SK-N-SH treated with all-trans-retinoic acid at 6 μM for 48 hours (cell line): ENCODE data around the gene AKR1B1.

Experiments
- ATAC-seq: fragments of 200-7000 bp; cut with Tn5 transposase; 3 replicates; pipeline ENCODE4 v1.9.1; 2020; ENCODE audit warnings: mild to moderate bottlenecking, moderate library complexity
- ARNTL ChIP-seq: fragments of 450-650 bp; formaldehyde crosslinking; IDR thresholded peaks from 2 replicates; pipeline ENCODE4 v1.5.0; 2020; ENCODE audit warnings: low read depth, mild to moderate bottlenecking, moderate library complexity, borderline replicate concordance
- BACH2 ChIP-seq: fragments of 250-450 bp; sonication (Bioruptor Pico); IDR thresholded peaks from 2 replicates; pipeline ENCODE4 v1.9.0; 2021; ENCODE audit warnings: mild to moderate bottlenecking, borderline replicate concordance
- CSDC2 ChIP-seq: fragments of 250-450 bp; sonication (Bioruptor Pico); IDR thresholded peaks from 2 replicates; pipeline ENCODE4 v1.5.0; 2020; ENCODE audit warnings: mild to moderate bottlenecking, moderate library complexity
- ESRRG ChIP-seq: fragments of 250-450 bp; sonication (Bioruptor Pico); IDR thresholded peaks from 2 replicates; pipeline ENCODE4 v1.6.1; 2021; ENCODE audit warnings: mild to moderate bottlenecking
- GLIS3 ChIP-seq: fragments of 250-450 bp; sonication (Bioruptor Pico); IDR thresholded peaks from 2 replicates; pipeline ENCODE4 v1.5.0; 2020; ENCODE audit warnings: mild to moderate bottlenecking, moderate library complexity
- ISL1 ChIP-seq: fragments of 250-450 bp; sonication (Bioruptor Pico); IDR thresholded peaks from 2 replicates; pipeline ENCODE4 v2.1.2; 2022; ENCODE audit warnings: mild to moderate bottlenecking, moderate library complexity
- OSR1 ChIP-seq: fragments of 250-450 bp; sonication (Bioruptor Pico); IDR thresholded peaks from 2 replicates; pipeline ENCODE4 v1.8.0; 2022; ENCODE audit warnings: moderate library complexity, mild to moderate bottlenecking, inconsistent platforms
- PPARA ChIP-seq: fragments of 250-450 bp; sonication (Bioruptor Pico); IDR thresholded peaks from 2 replicates; pipeline ENCODE4 v1.5.0; 2020; ENCODE audit warnings: mild to moderate bottlenecking, borderline replicate concordance
- RARB ChIP-seq: fragments of 250-450 bp; sonication (Bioruptor Pico); IDR thresholded peaks from 2 replicates; pipeline ENCODE4 v1.8.0; 2021; ENCODE audit warnings: mild to moderate bottlenecking, moderate library complexity
- SNAI2 ChIP-seq: fragments of 250-450 bp; sonication (Bioruptor Pico); IDR thresholded peaks from 2 replicates; pipeline ENCODE4 v1.5.0; 2020; ENCODE audit warnings: mild to moderate bottlenecking, moderate library complexity
- TCF4 ChIP-seq: fragments of 250-450 bp; sonication (Bioruptor Pico); IDR thresholded peaks from 2 replicates; pipeline ENCODE4 v1.8.0; 2021; ENCODE audit warnings: mild to moderate bottlenecking, moderate library complexity, borderline replicate concordance
- TOX ChIP-seq: fragments of 250-450 bp; sonication (Bioruptor Pico); IDR thresholded peaks from 2 replicates; pipeline ENCODE4 v1.8.0; 2021; ENCODE audit warnings: mild to moderate bottlenecking, moderate library complexity, borderline replicate concordance
- ZC3H10 ChIP-seq: fragments of 250-450 bp; sonication (Bioruptor Pico); IDR thresholded peaks from 2 replicates; pipeline ENCODE4 v1.5.1; 2021; ENCODE audit warnings: mild to moderate bottlenecking, moderate library complexity
- ZFP3 ChIP-seq: fragments of 250-450 bp; sonication (Bioruptor Pico); IDR thresholded peaks from 2 replicates; pipeline ENCODE4 v1.5.0; 2020; ENCODE audit warnings: mild to moderate bottlenecking, moderate library complexity
- ZFP30 ChIP-seq: fragments of 450-650 bp; formaldehyde crosslinking; IDR thresholded peaks from 2 replicates; pipeline ENCODE4 v1.5.0; 2022; ENCODE audit warnings: mild to moderate bottlenecking, moderate library complexity
- ZNF565 ChIP-seq: fragments of 450-650 bp; formaldehyde crosslinking; conservative IDR thresholded peaks from 2 replicates; pipeline ENCODE4 v1.5.0; 2020; ENCODE audit warnings: low read depth, mild to moderate bottlenecking, moderate library complexity
- ZNF70 ChIP-seq: fragments of 450-650 bp; formaldehyde crosslinking; IDR thresholded peaks from 2 replicates; pipeline ENCODE4 v1.5.0; 2020; ENCODE audit warnings: mild to moderate bottlenecking, moderate library complexity
- ZNF8 ChIP-seq: fragments of 450-650 bp; formaldehyde crosslinking; IDR thresholded peaks from 2 replicates; pipeline ENCODE4 v1.5.0; 2020; ENCODE audit warnings: mild to moderate bottlenecking, moderate library complexity
- TF ChIP-seq, protein P1 (sequence below): fragments of 250-450 bp; sonication (Bioruptor Pico); IDR thresholded peaks from 2 replicates; pipeline ENCODE4 v1.5.0; 2020; ENCODE audit warnings: mild to moderate bottlenecking, moderate library complexity
- TF ChIP-seq, protein P2 (sequence below): fragments of 250-450 bp; sonication (Bioruptor Pico); IDR thresholded peaks from 2 replicates; pipeline ENCODE4 v1.8.0; 2020; ENCODE audit warnings: mild to moderate bottlenecking, moderate library complexity, borderline replicate concordance
- TF ChIP-seq, protein P3 (sequence below): fragments of 250-450 bp; sonication (Bioruptor Pico); IDR thresholded peaks from 2 replicates; pipeline ENCODE4 v1.8.0; 2021; ENCODE audit warnings: low read depth, mild to moderate bottlenecking, moderate library complexity, borderline replicate concordance
- TF ChIP-seq, protein P4 (sequence below): fragments of 250-450 bp; sonication (Bioruptor Pico); IDR thresholded peaks from 2 replicates; pipeline ENCODE4 v1.5.1; 2021; ENCODE audit warnings: mild to moderate bottlenecking, moderate library complexity

AKR1B1 gene

DNA sequence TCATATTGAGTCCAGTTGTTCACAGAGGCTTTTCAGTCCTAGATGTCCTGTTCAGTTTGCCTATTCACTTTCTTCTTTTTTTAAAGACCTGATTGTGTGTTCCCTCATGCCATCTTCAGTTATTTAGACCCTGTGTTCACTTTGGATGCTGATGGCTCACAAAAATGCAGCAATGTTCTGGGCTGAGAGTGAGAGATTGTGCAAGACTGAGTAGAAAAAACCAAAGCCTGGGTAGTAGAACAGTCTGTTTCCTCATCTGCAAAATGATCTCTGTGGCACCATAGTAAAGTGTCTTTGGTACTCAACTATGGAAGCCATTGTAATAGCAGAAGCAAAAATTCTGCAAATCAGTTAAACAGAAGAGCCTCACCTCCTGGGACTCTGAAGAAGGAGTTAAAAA is 43.2 kb downstream of the AKR1B1 start:
- ATAC-seq, result no peak
- TF ChIP-seq ESRRG (CRISPR knock-in tag), result no peak
- no peak for TF ChIP-seq BACH2 (CRISPR knock-in tag)
- no peak for TF ChIP-seq ISL1 (CRISPR knock-in tag)
- TF ChIP-seq CSDC2 (CRISPR knock-in tag), result no peak
- no peak for TF ChIP-seq ZNF70 (CRISPR knock-in tag)
- no peak for TF ChIP-seq ZC3H10 (CRISPR knock-in tag)
- no peak for TF ChIP-seq RARB
- TF ChIP-seq SNAI2, result no peak
- TF ChIP-seq, protein P1, sequence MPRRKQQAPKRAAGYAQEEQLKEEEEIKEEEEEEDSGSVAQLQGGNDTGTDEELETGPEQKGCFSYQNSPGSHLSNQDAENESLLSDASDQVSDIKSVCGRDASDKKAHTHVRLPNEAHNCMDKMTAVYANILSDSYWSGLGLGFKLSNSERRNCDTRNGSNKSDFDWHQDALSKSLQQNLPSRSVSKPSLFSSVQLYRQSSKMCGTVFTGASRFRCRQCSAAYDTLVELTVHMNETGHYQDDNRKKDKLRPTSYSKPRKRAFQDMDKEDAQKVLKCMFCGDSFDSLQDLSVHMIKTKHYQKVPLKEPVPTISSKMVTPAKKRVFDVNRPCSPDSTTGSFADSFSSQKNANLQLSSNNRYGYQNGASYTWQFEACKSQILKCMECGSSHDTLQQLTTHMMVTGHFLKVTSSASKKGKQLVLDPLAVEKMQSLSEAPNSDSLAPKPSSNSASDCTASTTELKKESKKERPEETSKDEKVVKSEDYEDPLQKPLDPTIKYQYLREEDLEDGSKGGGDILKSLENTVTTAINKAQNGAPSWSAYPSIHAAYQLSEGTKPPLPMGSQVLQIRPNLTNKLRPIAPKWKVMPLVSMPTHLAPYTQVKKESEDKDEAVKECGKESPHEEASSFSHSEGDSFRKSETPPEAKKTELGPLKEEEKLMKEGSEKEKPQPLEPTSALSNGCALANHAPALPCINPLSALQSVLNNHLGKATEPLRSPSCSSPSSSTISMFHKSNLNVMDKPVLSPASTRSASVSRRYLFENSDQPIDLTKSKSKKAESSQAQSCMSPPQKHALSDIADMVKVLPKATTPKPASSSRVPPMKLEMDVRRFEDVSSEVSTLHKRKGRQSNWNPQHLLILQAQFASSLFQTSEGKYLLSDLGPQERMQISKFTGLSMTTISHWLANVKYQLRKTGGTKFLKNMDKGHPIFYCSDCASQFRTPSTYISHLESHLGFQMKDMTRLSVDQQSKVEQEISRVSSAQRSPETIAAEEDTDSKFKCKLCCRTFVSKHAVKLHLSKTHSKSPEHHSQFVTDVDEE (CRISPR knock-in tag), result no peak
- no peak for TF ChIP-seq ZNF8 (CRISPR knock-in tag)
- TF ChIP-seq ZFP30, result no peak
- TF ChIP-seq ARNTL, result no peak
- TF ChIP-seq, protein P2, sequence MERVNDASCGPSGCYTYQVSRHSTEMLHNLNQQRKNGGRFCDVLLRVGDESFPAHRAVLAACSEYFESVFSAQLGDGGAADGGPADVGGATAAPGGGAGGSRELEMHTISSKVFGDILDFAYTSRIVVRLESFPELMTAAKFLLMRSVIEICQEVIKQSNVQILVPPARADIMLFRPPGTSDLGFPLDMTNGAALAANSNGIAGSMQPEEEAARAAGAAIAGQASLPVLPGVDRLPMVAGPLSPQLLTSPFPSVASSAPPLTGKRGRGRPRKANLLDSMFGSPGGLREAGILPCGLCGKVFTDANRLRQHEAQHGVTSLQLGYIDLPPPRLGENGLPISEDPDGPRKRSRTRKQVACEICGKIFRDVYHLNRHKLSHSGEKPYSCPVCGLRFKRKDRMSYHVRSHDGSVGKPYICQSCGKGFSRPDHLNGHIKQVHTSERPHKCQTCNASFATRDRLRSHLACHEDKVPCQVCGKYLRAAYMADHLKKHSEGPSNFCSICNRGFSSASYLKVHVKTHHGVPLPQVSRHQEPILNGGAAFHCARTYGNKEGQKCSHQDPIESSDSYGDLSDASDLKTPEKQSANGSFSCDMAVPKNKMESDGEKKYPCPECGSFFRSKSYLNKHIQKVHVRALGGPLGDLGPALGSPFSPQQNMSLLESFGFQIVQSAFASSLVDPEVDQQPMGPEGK (CRISPR knock-in tag), result no peak
- no peak for TF ChIP-seq TCF4 (CRISPR knock-in tag)

DNA sequence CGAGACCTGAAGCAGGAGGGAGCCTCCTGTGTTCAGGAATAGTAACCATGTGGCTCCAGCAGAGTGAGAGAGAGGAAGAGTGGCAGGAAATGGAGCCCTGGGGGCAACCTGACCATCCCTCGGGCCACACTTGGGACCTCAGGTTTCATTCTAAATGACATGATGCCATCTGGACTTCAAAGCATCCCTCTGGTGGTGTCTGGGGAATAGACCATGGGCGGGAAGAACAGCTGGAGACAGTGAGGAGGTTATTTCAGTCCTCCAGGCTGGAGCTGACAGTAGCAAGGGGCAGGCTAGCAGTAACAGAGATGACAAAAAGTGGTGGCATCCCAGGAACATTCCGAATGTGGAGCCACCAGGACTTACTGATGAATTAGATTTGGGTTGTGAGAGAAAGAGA is 44.8 kb downstream of the AKR1B1 start:
- ATAC-seq, result no peak
- no peak for TF ChIP-seq ISL1 (CRISPR knock-in tag)
- no peak for TF ChIP-seq SNAI2
- TF ChIP-seq ESRRG (CRISPR knock-in tag), result no peak
- no peak for TF ChIP-seq ZNF8 (CRISPR knock-in tag)
- no peak for TF ChIP-seq ZNF565 (CRISPR knock-in tag)
- TF ChIP-seq TOX (CRISPR knock-in tag), result no peak
- TF ChIP-seq GLIS3 (CRISPR knock-in tag), result no peak
- TF ChIP-seq BACH2 (CRISPR knock-in tag), result no peak
- TF ChIP-seq TCF4 (CRISPR knock-in tag), result no peak

DNA sequence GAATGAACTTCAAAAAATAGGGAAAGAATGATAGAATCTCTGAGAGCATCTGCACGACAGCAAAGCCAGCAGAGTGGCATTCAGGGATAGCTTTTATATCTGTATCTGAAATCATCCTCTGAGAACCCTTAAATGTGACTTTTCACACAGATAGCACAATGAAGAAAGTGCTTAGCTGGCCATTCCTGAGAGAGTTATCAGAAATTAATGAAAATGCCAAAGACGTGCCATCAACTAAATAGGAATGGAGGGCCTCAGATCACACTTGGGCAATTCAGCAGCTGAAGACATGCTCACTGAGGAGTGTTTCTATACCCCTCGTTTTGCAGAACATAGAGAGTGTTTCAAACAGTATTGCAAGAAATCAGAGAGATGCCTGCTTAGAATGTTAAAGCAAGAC is 51.6 kb downstream of the AKR1B1 start:
- TF ChIP-seq, protein P3, sequence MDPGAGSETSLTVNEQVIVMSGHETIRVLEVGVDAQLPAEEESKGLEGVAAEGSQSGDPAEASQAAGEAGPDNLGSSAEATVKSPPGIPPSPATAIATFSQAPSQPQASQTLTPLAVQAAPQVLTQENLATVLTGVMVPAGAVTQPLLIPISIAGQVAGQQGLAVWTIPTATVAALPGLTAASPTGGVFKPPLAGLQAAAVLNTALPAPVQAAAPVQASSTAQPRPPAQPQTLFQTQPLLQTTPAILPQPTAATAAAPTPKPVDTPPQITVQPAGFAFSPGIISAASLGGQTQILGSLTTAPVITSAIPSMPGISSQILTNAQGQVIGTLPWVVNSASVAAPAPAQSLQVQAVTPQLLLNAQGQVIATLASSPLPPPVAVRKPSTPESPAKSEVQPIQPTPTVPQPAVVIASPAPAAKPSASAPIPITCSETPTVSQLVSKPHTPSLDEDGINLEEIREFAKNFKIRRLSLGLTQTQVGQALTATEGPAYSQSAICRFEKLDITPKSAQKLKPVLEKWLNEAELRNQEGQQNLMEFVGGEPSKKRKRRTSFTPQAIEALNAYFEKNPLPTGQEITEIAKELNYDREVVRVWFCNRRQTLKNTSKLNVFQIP, result no peak
- TF ChIP-seq TOX (CRISPR knock-in tag), result no peak
- no peak for TF ChIP-seq ZFP3 (CRISPR knock-in tag)
- TF ChIP-seq PPARA (CRISPR knock-in tag), result no peak
- ATAC-seq, result no peak

DNA sequence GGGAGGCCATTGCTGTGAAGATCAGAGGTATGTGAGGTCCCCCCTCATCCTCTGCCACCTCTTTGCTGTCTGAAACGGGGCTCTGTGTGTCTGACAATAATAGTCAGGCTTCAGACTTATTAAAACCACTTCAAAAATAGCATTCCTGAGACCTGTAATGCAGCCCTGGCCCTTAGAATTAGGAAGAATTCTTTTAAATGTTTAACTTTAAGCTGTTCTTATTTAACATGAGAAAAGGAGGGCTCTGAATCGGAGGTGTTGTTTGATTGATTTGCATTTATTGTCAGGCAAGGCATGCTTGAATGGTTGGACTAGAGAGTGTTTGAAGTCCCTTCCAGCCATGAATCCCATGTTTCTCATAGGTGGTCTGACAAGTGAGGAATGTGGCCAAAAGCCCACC is 52.5 kb downstream of the AKR1B1 start:
- TF ChIP-seq, protein P4, sequence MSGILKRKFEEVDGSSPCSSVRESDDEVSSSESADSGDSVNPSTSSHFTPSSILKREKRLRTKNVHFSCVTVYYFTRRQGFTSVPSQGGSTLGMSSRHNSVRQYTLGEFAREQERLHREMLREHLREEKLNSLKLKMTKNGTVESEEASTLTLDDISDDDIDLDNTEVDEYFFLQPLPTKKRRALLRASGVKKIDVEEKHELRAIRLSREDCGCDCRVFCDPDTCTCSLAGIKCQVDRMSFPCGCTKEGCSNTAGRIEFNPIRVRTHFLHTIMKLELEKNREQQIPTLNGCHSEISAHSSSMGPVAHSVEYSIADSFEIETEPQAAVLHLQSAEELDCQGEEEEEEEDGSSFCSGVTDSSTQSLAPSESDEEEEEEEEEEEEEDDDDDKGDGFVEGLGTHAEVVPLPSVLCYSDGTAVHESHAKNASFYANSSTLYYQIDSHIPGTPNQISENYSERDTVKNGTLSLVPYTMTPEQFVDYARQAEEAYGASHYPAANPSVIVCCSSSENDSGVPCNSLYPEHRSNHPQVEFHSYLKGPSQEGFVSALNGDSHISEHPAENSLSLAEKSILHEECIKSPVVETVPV (CRISPR knock-in tag), result no peak
- TF ChIP-seq OSR1, result no peak
- TF ChIP-seq ISL1 (CRISPR knock-in tag), result no peak
- TF ChIP-seq ZC3H10 (CRISPR knock-in tag), result no peak
- TF ChIP-seq TCF4 (CRISPR knock-in tag), result no peak
- no peak for TF ChIP-seq ARNTL
- no peak for ATAC-seq
